Common myeloid progenitor, CD34-positive (primary cell): ENCODE data around the gene NCAPH2.
A peak's percentile ranks its signal among the peaks of the same experiment; 100 is the strongest.

ENCODE experiments used
- CTCF ChIA-PET: fragments of 350-600 bp; sonication (Branson Sonifier 250); formaldehyde crosslinking; loops from one replicate; lab custom pipeline; 2021; ENCODE audit warnings: antibody characterized with exemption; lab: Charles Lee
- POLR2A ChIA-PET: fragments of 350-600 bp; sonication (Branson Sonifier 250); formaldehyde crosslinking; loops from one replicate; lab custom pipeline; 2021; ENCODE audit warnings: antibody characterized with exemption; lab: Charles Lee
- DNase-seq, 3 donors: peaks; one replicate each; pipeline versions ENCODE4 v3.0.0 to v3.0.0-alpha.2; 2013
- H3K27ac ChIP-seq, 2 experiments: 1 replicate in 1 of 2; 2 replicates in 1 of 2; pipeline ENCODE4 v1.7.0; 2013; ENCODE audit warnings: inconsistent platforms in 2 of 2, low read length in 2 of 2, mild to moderate bottlenecking in 2 of 2, low read depth in 1 of 2, moderate library complexity in 1 of 2; ENCODE audit not compliant: severe bottlenecking in 2 of 2, insufficient read depth in 1 of 2, poor library complexity in 1 of 2
- H3K27me3 ChIP-seq, 5 experiments: replicated peaks in 2 of 5; 1 replicate in 3 of 5; 2 replicates in 2 of 5; pipeline versions ENCODE4 v1.6.1 to v1.7.0; 2013; ENCODE audit warnings: low read length in 4 of 5, mild to moderate bottlenecking in 2 of 5, moderate library complexity in 2 of 5, inconsistent platforms in 1 of 5; ENCODE audit not compliant: insufficient read depth in 5 of 5, control insufficient read depth in 4 of 5
- H3K36me3 ChIP-seq, 4 experiments: 1 replicate in 2 of 4; 2 replicates in 2 of 4; pipeline versions ENCODE4 v1.6.1 to v1.7.0; 2013; ENCODE audit warnings: low read length in 3 of 4, control low read depth in 1 of 4, mild to moderate bottlenecking in 1 of 4; ENCODE audit not compliant: control insufficient read depth in 4 of 4, insufficient read depth in 4 of 4
- H3K4me1 ChIP-seq, 4 experiments: 1 replicate in 3 of 4; 2 replicates in 1 of 4; pipeline versions ENCODE4 v1.6.1 to v1.7.1; 2013; ENCODE audit warnings: low read length in 3 of 4, mild to moderate bottlenecking in 3 of 4, control low read depth in 1 of 4, inconsistent platforms in 1 of 4, moderate library complexity in 1 of 4; ENCODE audit not compliant: control insufficient read depth in 4 of 4, insufficient read depth in 4 of 4; ENCODE audit errors: control extremely low read depth in 1 of 4
- H3K4me3 ChIP-seq, 7 experiments: 1 replicate in 4 of 7; 2 replicates in 3 of 7; pipeline versions ENCODE4 v1.5.1 to v1.7.0; 2013; ENCODE audit warnings: mild to moderate bottlenecking in 7 of 7, low read length in 6 of 7, moderate library complexity in 6 of 7, inconsistent platforms in 2 of 7, low read depth in 2 of 7, control low read depth in 1 of 7; ENCODE audit not compliant: insufficient read depth in 4 of 7, control insufficient read depth in 1 of 7; ENCODE audit errors: extremely low read depth in 1 of 7
- H3K9me3 ChIP-seq, 5 experiments: 1 replicate in 4 of 5; 2 replicates in 1 of 5; pipeline versions ENCODE4 v1.6.1 to v1.7.1; 2013; ENCODE audit warnings: low read length in 4 of 5, mild to moderate bottlenecking in 2 of 5, inconsistent platforms in 1 of 5, low read depth in 1 of 5, moderate library complexity in 1 of 5; ENCODE audit not compliant: control insufficient read depth in 4 of 5, insufficient read depth in 2 of 5; ENCODE audit errors: control extremely low read depth in 1 of 5
- WGBS: methylation state at CpG from one replicate; pipeline ENCODE4 v1.1.5; 2013; ENCODE audit not compliant: insufficient coverage; 5-methylcytosine and 5-hydroxymethylcytosine counted together

NCAPH2 gene

DNA sequence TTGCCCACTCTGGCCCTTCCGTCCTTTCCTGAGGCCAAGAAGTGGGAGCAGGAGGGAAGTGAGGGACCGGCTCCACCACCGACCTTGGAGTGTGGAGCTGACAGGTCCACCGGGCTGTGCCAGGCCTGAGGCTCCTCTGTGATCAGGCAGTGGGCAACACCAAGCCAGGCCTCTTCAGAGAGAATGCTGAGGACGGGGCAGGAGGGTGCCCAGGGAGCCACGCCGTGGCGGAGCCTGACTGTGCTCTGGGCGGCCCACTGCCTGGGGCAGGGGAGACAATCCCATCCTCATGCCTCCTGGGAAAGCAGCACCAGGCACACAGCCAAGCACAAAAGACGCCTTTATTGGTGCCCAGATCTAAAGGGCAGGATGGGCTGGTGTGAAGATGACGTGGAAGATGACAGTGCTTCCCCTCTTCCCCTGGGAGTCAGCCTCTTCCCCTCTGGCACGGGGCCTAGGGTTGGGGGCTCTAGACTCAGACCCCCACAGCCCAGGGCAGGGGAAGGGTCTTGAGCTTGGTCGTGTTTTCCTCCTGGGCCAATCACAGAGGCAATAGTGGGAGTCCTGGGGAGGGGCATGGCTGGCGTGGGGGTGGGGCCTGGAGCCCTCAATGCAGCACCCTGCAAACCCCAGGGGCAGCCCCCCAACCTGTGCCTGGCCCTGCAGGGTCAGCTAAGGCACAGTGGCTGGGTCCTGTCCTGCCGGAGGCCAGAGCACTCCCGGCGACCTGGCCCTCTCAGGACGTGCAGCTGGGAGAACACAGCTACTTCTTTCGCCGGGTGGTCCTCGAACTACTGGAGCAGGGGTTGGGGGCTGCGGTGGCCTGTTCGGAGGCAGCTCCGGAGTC, 5.2 kb upstream of the NCAPH2 start:
- CTCF ChIA-PET, result interaction anchor here (0.8 to 3.1 kb wide), 5 partner anchors 12 to 62 kb away, joined by 3 to 13 read pairs (median 3); no protein-coding TSS in a partner anchor
- Histone ChIP-seq H3K9me3 (no peaks in the 10 kb centered on the region), H3K36me3 (peaks cover 6 to 29% (median 19%) of the 10 kb centered on the region in 4 experiments), H3K4me1 (peaks cover 0 to 19% (median 15%) of the 10 kb centered on the region in 4 experiments), H3K4me3 (no peak overlapping the region), H3K27me3 (no peaks in the 10 kb centered on the region), H3K27ac (no peak overlapping the region)
- 98% methylated on average over 21 of the region's 24 CpGs for WGBS
- DNase-seq, result no peak
- POLR2A ChIA-PET, result no interaction called here

DNA sequence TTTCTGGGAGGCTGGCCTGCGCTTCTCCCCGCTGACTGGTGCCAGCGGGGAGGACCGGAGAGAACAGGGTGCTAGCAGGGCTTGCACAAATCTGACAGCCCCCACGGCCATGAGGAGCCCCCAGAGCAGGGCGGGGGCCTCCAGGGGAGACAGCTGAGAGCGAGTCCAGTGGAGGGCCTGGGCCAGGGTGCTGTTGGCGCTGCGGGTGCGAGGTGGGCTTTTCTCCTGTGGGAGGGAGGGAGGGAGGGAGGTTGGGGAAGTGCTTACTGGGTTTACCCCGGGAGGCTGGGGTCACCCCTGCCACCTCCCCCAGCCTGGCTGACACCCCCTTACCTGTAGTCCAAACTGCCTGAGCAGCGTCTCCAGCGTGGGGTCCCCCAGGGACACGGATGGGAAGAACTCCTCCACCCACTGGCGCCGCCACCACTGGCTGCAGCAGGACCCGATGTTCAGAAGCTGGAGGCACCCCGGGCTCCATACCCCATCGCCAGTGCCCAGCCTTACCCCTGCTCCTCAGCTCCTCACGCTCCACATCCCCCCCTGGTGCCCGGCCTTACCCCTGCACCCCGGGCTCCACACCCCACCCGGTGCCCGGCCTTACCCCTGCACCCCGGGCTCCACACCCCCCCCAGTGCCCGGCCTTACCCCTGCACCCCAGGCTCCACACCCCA, 4.4 kb upstream of the NCAPH2 start:
- no peak for DNase-seq
- Histone ChIP-seq H3K4me1 (peaks cover under 1 to 16% (median 14%) of the 10 kb centered on the region in 4 experiments), H3K36me3 (peaks cover 6 to 29% (median 19%) of the 10 kb centered on the region in 4 experiments), H3K27me3 (no peaks in the 10 kb centered on the region), H3K27ac (no peak overlapping the region), H3K4me3 (no peak overlapping the region), H3K9me3 (no peaks in the 10 kb centered on the region)
- CTCF ChIA-PET, result interaction anchor here (0.8 to 1.4 kb wide), 3 partner anchors 13 to 61 kb away, joined by 3 to 7 read pairs (median 3); no protein-coding TSS in a partner anchor
- 93% methylated on average over 12 of the region's 26 CpGs for WGBS
- POLR2A ChIA-PET, result no interaction called here

DNA sequence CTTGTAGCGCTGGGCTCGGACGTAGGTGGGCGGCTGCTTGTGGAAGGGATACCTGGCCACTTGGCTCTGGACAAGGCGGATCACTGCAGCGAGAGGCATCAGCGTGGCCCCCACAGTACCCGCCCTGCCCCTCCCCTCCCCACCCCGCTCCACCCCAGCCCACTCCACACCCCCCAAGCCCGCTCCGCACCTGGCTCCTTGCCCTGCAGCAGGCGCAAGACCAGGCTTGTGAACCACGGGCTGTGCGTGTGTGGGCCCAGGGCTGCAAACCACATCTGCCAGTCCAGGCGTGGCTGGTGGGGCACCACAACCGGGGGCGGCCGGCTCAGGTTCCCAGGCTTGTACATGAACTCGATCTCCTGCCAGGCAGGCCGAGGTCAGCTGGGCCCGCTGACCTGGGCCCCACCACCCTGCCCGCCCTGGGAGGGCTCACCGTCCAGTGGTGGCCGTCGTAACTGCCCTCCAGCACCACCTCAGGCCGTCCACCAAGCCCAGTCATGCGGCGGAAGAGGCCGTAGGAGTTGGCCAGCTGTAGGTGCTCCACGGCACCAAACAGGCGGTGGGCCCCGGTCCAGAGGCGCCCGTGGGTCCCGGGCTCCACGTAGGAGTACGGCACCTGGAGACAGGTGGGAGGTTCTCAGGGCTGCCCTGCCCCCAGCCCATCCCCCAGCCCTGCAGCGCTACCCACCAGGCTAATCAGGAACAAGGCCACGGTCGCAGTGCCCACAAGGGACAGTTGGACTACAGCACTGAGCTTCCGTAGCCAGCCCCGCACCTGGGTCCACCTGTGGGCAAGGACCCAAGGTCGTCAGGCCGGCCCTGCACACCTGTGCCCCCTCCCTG, 3.4 kb upstream of the NCAPH2 start:
- WGBS, result 96% methylated on average over 29 of the region's 44 CpGs
- POLR2A ChIA-PET, result no interaction called here
- Histone ChIP-seq H3K4me1 (peaks cover 7 to 23% (median 23%) of the 10 kb centered on the region in 4 experiments), H3K27ac (no peak overlapping the region), H3K36me3 (peaks cover 6 to 29% (median 19%) of the 10 kb centered on the region in 4 experiments), H3K27me3 (no peaks in the 10 kb centered on the region), H3K9me3 (no peaks in the 10 kb centered on the region), H3K4me3 (no peak overlapping the region)
- DNase-seq, result no peak
- CTCF ChIA-PET, result no interaction called here

DNA sequence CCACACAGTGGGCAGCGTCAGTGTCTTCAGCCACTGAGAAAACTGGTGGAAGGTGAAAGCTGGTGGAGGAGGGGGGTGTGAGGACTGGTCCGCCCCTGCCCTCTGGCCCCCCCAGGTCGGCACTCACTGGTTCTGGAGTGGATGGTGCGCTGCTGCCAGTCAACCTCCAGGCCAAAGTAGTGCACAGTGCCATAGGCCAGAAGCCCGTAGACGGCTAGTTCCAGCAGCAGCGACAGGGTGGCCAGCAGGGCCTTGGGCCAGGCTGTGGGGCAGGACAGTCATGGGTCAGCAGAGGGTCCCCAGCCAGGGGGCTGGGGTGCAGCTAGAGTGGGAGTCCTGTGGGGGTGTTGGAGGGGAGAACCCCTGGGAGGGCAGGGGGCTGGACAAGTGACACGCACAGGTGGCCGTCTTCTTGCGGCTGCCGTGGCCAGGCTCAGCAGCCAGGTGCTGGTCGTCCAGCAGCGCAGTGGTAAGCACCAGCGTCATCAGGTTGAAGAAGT, 2.7 kb upstream of the NCAPH2 start:
- Histone ChIP-seq H3K27ac (no peak overlapping the region), H3K36me3 (peaks cover 6 to 29% (median 19%) of the 10 kb centered on the region in 4 experiments)

DNA sequence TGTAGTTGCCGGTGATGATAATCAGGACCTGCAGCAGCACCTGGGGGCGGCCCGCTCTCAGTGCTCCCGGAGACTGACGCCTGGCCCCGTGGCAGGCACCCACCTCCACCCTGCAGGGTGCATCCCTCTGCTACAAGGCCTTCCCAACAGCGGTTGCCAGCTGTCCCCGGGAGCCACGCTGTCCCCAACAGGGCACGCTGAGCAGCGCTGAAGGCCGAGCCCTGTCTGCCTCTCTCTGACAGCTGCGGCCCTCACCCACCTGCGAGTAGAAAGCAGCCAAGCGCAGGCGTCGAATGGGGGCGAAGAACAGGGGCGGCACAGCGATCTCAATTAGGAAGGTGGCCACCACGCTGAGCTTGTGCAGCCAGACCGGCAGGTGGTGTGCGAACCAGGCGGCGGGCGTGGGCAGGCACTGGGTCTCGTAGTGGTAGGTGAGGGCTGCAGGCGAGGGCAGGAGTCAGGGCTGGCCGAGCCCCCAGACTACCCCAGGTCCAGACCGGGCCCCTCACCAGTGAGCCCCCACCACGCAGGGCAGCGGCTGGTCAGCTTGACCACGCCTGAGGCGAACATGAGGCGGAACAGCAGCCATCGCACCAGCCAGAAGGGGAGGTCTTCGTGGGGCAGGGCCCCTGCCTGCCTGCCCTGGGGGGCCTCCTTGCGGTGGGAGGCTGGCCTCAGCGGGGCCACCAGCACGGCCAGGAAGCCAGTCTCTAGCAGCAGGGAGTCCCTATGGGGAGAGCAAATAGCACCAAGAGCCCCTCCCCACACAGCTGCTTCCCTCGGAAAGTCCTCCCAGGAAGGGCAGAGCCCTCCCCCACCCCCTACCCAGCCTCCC, 2.0 kb upstream of the NCAPH2 start:
- POLR2A ChIA-PET, result no interaction called here
- H3K27me3 ChIP-seq, result no peaks in the 10 kb centered on the region
- H3K4me3 ChIP-seq, result peak overlapping the region in 4 of 7 experiments; percentile 82 to 97 (median 88)
- H3K4me1 ChIP-seq, result peaks cover 7 to 24% (median 23%) of the 10 kb centered on the region in 4 experiments
- no peaks in the 10 kb centered on the region for H3K9me3 ChIP-seq
- CTCF ChIA-PET, result interaction anchor here (1.3 kb wide), 1 partner anchor 19 kb away, joined by 3 read pairs; the partner anchor contains the start of gene SCO2
- H3K36me3 ChIP-seq, result peaks cover 6 to 29% (median 19%) of the 10 kb centered on the region in 4 experiments
- WGBS, result 95% methylated on average over 37 of the region's 41 CpGs
- H3K27ac ChIP-seq, result no peak overlapping the region
- DNase-seq, result no peak

More for the DNA sequence above, 2.7 kb upstream of the NCAPH2 start:
- ChIA-PET POLR2A (no interaction called here), CTCF (interaction anchor here (1.3 kb wide), 1 partner anchor 20 kb away, joined by 3 read pairs; the partner anchor contains the start of gene SCO2)
- no peaks in the 10 kb centered on the region for H3K9me3 ChIP-seq
- no peak overlapping the region for H3K4me3 ChIP-seq
- no peaks in the 10 kb centered on the region for H3K27me3 ChIP-seq
- H3K4me1 ChIP-seq, result peaks cover 7 to 24% (median 23%) of the 10 kb centered on the region in 4 experiments
- DNase-seq, result no peak
- 97% methylated on average over 8 of the region's 14 CpGs for WGBS
